HPDE6-E6E7 (cell line): Measurements from ENCODE around the gene LCT.
"Not testable (repeated sequence)": the region's sequence is repeated elsewhere in the genome, so short reads cannot be mapped to it uniquely, and the experiment has no call there.

Experiments used
- DNase-seq: peaks from one replicate; pipeline ENCODE4 v3.0.0; 2011; ENCODE audit warnings: missing footprints; ENCODE audit errors: extremely low spot score

The LCT gene

DNA sequence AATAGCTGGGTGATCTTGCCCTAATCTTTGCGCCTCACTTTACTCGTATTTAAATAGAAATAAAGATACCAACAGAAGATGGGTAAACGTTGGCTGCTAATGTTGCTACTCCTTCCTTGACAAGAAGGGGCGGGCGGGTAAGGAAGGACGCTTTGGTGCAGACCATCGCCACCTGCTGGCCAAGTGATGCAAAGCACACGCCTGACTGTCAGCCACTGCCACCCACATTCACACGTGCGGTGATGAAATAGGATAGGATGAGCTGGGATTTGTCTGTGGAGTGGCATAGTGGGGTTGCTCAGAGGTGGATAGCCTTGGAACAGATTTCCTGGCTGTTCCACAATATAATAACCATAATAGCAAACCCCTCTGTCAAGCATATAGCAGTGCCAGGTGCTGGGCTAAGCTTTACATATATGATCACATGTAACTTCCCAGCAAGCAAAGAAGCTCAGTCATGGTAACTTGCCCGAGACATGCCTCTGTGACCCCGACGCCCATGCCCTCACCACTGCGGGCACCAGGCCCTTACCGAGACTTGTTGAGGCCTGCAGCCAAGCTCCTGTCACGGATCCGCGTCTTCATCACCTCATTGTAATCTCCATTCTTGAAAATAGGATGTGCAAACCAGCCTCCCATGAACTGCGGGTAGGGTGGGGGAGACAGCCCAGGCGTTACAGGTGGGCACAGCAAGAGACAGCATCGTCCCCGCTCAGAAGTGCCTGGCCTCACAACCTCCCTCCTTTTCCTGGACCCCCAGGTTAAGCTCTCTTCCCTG is 39.3 kb downstream of the LCT start:
- DNase-seq = peak; percentile 77

- no peak for DNase-seq
Observed at GRCh38 chr2:135796606-135797005, 40.4 kb downstream of the LCT start.

DNA sequence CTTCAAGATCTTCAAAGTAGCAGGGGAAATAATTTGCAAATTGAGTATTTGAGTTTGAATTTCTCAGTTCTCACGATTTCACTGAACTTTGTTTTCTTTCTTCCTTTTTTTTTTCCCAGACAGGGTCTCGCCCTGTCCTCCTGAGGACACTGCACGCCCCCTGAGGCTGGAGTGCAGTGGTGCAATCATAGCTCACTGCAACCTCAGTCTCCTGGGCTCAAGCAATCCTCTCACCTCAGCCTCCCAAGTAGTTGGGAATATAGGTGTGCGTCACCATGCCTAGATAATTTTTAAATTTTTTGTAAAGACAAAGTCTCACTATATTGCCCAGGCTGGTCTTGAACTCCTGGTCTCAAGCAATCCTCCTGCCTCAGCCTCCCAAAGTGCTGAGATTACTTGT is 41.3 kb downstream of the LCT start:
- DNase-seq = not testable (repeated sequence)

DNA sequence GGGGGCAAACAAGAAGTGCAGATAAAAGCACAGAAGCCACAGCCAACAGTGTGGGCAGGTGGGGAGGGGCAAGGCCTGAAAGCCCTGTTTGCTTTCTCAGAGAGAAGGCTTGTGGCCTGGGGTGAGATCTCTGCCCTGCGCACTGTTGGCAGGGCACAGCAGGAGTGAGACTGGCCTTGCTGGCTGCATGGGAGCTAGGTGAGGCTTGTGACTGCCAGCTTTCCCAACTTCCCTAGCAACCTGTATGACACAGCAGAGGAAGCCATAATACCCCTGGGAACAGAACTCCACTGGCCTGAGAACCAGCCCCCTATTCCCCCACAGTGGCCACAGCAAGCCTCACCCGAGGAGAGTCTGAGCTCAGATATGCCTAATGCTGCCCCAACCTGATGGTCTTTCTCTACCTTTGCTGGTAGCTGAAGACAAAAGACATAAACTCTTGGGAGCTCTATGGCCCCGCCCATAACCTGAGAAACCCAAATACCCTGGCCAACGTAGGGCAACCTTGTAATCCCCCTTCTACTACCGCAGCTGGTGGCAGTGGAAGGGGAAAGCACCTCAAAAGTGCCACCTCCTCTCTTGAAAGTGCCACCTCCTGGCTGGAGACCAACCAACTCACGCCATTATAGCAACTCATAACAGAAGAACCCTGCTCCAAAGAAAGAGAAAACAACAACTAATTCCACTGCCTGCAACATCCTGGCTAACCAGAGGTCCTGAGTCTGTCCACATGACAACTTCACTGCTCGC is 44.4 kb downstream of the LCT start:
- no peak for DNase-seq

- DNase-seq = no peak
Observed at GRCh38 chr2:135791418-135792190, 45.4 kb downstream of the LCT start.

DNA sequence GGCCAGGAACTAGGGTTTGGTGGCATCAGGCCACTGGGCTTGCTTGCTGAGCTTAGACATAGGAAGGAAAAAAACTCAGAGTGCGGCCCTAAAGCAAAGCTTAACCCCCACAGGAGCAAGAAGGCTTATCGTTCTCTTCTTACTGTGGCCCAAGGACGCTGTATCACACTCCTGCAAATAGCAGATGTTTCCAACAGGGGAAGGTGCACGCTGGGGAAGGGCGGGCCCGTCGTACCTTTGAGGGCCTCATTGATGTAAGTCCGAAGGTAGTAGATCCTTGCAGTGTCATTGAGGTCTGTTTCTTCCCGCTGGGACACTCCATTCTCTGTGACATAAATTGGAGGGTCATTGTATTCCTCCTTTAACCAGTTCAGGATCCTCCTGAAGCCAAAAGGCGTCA is 46.6 kb downstream of the LCT start:
- no peak for DNase-seq

DNA sequence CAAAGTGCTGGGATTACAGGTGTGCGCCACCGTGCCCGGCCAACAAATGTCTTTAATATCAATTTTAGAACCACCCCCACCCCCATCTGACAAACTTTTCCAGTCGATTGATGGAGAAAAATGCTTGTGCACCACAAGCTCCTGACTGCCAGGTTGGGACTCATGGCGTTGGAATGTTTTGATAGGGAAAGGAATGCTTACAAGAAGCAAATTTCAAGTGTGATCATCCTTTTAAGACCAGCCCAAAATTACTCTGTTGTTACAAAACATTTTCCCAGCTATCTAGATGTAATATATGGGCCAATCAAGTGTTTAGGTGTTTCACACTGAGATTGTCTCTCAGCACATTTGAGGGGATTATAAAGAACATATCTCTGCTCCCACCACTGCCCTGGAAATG is 50.2 kb downstream of the LCT start:
- DNase-seq = no peak

GRCh38 chr2:135785032-135785431 is 52.0 kb downstream of the LCT start:
- DNase-seq = no peak

DNA sequence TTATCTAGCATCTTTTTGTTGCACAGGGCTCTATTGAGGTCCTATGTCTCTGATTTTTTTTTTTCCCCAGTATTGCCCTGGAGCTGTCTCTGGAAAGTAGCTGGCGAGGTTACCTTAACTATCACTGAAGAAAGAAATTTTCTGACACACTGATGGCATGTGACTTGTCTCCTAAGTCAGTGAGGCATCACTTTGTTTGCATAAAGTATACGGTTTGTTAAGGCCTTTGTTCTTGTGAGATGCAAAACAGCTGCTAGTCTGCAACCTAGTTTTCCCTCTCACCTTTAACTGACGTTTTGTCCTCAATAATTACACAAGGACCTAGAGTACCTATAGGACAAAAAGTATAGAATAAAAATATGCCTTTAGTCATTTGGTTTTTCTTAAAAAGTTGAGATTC is 53.5 kb downstream of the LCT start:
- DNase-seq = no peak

- DNase-seq = no peak
Observed at GRCh38 chr2:135782231-135782630, 54.8 kb downstream of the LCT start.

DNA sequence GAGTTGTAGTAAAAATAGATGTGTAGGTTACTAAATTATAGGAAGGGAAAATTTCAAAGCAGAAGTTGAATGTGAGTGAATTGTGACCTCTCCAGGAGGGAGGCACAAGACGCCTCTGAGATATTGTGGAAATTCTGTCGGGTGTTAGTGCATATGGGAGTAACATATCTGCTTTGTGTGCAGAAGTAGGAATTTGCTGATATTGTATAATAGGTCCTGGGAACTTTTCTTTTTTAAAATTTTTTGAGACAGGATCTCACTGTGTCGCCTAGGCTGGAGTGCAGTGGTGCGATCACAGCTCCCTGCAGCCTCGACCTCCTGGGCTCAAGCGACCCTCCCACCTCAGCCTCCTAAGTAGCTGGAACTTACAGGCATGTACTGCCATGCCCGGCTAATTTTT is 60.6 kb downstream of the LCT start:
- no peak for DNase-seq

- DNase-seq = no peak
Observed at GRCh38 chr2:135775420-135775819, 61.6 kb downstream of the LCT start.

GRCh38 chr2:135773917-135774316 is 63.1 kb downstream of the LCT start:
- no peak for DNase-seq

DNA sequence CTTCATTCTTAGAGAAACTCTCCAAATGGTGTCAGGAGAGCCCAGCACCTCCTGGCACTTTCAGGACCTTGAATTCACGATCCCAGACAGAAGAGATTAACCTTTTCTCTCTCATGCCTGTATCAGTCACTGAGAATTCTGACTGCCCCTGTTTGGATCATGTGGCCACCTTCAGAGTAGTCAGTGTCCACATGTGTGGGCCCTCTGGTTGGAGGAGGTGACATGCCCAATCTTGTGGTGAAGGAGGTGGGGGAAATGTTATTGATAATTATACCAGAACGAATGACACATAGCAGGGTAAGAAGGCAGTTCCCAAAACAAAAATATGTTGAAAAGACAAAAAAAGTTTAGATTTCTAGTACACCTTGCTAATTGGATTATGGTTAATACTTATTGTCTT is 63.7 kb downstream of the LCT start:
- DNase-seq = no peak

- no peak for DNase-seq
Observed at GRCh38 chr2:135768863-135769262, 68.1 kb downstream of the LCT start.

DNA sequence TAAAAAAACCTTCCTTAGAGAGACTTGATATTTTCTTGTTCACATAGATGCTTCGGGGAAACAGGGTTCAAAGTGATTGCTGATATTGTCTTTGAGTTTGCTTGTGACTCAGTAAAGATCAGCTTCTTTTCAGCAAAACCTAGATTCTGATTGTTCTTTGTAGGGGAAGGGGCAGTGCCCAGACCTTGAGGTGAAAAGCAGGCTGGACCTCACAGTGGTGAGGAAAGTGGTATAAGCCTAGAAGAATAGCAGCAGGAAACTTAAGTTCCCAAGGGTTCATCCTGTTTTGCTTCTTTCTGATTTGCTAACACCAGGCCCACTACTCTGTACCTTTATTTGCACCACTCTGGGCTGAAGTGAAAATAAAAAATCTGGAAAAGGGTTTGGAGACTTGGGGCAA is 74.5 kb downstream of the LCT start:
- DNase-seq = no peak

GRCh38 chr2:135762022-135762421 is 75.0 kb downstream of the LCT start:
- DNase-seq = no peak

DNA sequence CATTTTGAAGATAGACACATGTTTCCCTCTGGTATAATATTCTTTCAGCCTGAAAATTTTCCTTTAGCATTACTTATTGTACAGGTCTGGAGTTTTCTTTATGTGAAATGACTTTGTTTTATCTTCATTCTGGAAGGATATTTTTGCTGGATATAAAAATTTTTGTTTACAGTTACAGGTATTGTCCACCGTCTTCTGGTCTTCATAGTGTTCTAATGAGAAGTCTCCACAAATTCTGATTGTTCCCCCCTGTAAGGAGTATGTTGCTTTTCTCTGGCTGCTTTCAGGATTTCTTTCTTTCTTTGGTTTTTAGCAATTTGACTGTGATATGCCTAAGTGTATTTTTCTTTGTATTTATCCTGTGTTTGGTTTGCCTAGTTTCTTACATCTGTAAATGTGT is 80.3 kb downstream of the LCT start:
- no peak for DNase-seq

- DNase-seq = no peak
Observed at GRCh38 chr2:135755573-135755972, 81.4 kb downstream of the LCT start.

- no peak for DNase-seq
Observed at GRCh38 chr2:135745545-135745944, 91.4 kb downstream of the LCT start.

GRCh38 chr2:135744760-135745314 is 92.1 kb downstream of the LCT start:
- peak; percentile 35 for DNase-seq

GRCh38 chr2:135743860-135744259 is 93.1 kb downstream of the LCT start:
- DNase-seq = no peak
